ENCODE results near the gene ARMH4.

The ARMH4 gene

GRCh38 chr14:58098507-58098906, 53.5 kb downstream of the ARMH4 start:
- no peak for DNase-seq

GRCh38 chr14:58096731-58097130, 55.3 kb downstream of the ARMH4 start:
- no peak for DNase-seq

GRCh38 chr14:58091883-58092630, 60.0 kb downstream of the ARMH4 start:
- DNase-seq, result no peak

GRCh38 chr14:58089612-58090011, 62.4 kb downstream of the ARMH4 start:
- DNase-seq, result no peak

- no peak for DNase-seq
Observed at GRCh38 chr14:58088961-58089360, 63.1 kb downstream of the ARMH4 start.

GRCh38 chr14:58085877-58086276, 66.1 kb downstream of the ARMH4 start:
- no peak for DNase-seq

- DNase-seq, result no peak
Observed at GRCh38 chr14:58082491-58083098, 69.4 kb downstream of the ARMH4 start.

- no peak for DNase-seq
Observed at GRCh38 chr14:58082011-58082410, 70.0 kb downstream of the ARMH4 start.

GRCh38 chr14:58078471-58078870, 73.5 kb downstream of the ARMH4 start:
- DNase-seq, result no peak

- DNase-seq, result no peak
Observed at GRCh38 chr14:58078068-58078467, 73.9 kb downstream of the ARMH4 start.

- DNase-seq, result no peak
Observed at GRCh38 chr14:58077621-58078020, 74.4 kb downstream of the ARMH4 start.

- DNase-seq, result no peak
Observed at GRCh38 chr14:58073516-58073915, 78.5 kb downstream of the ARMH4 start.

GRCh38 chr14:58072288-58073071, 79.5 kb downstream of the ARMH4 start:
- no peak for DNase-seq

- DNase-seq, result no peak
Observed at GRCh38 chr14:58071341-58071740, 80.7 kb downstream of the ARMH4 start.

- no peak for DNase-seq
Observed at GRCh38 chr14:58068306-58068705, 83.7 kb downstream of the ARMH4 start.

GRCh38 chr14:58066115-58066514, 85.9 kb downstream of the ARMH4 start:
- DNase-seq, result no peak

- DNase-seq, result no peak
Observed at GRCh38 chr14:58061581-58061980, 90.4 kb downstream of the ARMH4 start.

- DNase-seq, result no peak
Observed at GRCh38 chr14:58060898-58061297, 91.1 kb downstream of the ARMH4 start.

GRCh38 chr14:58060077-58060476, 91.9 kb downstream of the ARMH4 start:
- DNase-seq, result no peak

GRCh38 chr14:58059126-58059525, 92.9 kb downstream of the ARMH4 start:
- no peak for DNase-seq

- DNase-seq, result no peak
Observed at GRCh38 chr14:58055497-58056010, 96.5 kb downstream of the ARMH4 start.

- DNase-seq, result no peak
Observed at GRCh38 chr14:58054100-58054499, 97.9 kb downstream of the ARMH4 start.

- no peak for DNase-seq
Observed at GRCh38 chr14:58048219-58048618, 103.8 kb downstream of the ARMH4 start.

GRCh38 chr14:58027904-58028303, 124.1 kb downstream of the ARMH4 start:
- no peak for DNase-seq

All from NCI-H510A (cell line).